Motor neuron (in vitro differentiated cells): Measurements from ENCODE around the gene RASSF7. TPM values are rescaled to one million over a fixed set of nuclear protein-coding genes. Genes with fewer than 3 reads are reported as not detected.

ENCODE experiments used
- ATAC-seq, 8 experiments: fragments of 200-7000 bp; cut with Tn5 transposase; replicated peaks in 6 of 8; 2 replicates each; pipeline ENCODE4 v1.8.0; 2021; ENCODE audit warnings: mild to moderate bottlenecking in 8 of 8, moderate library complexity in 8 of 8
- H3K27ac ChIP-seq, 2 donors: fragments of 250-450 bp; sonication (Bioruptor Pico); 2 replicates each; pipeline ENCODE4 v1.9.0; 2021; ENCODE audit warnings: antibody characterized with exemption in 2 of 2, mild to moderate bottlenecking in 2 of 2, moderate library complexity in 1 of 2
- H3K4me1 ChIP-seq, 2 donors: fragments of 250-450 bp; sonication (Bioruptor Pico); replicated peaks in 1 of 2; 2 replicates each; pipeline ENCODE4 v1.6.1; 2021; ENCODE audit warnings: antibody characterized with exemption in 2 of 2, mild to moderate bottlenecking in 2 of 2, moderate library complexity in 1 of 2
- H3K4me3 ChIP-seq, 5 donors: fragments of 250-450 bp; sonication (Bioruptor Pico); 2 replicates each; pipeline ENCODE4 v1.9.0; 2021; ENCODE audit warnings: antibody characterized with exemption in 5 of 5, mild to moderate bottlenecking in 5 of 5, moderate library complexity in 4 of 5
- WGBS, 10 experiments: fragments of 450-650 bp; shearing (Covaris generic); methylation state at CpG; one replicate each; pipeline ENCODE4 v1.0.0; 2022; 5-methylcytosine and 5-hydroxymethylcytosine counted together
- in situ Hi-C, 9 experiments: fragments of 400-800 bp; cut with MboI; loops; one replicate each; pipeline ENCODE4 v1.15.0; 2021; ENCODE audit warnings: low sequenced_read_pairs in 9 of 9, low pct_unique_long_range_greater_than_20kb in 2 of 9; ENCODE audit not compliant: unreplicated experiment in 9 of 9
- total RNA-seq, 8 experiments: library from RNA; unstranded; fragments of 300-600 nt; gene quantifications; 2 replicates each; pipeline versions ENCODE4 v1.2.3 to v1.2.4, GENCODE V29; 2022

RASSF7 gene
- total RNA-seq, 8 experiments from 2014 or later, result 4.6 to 10.4 (median 7.0) TPM

- 0 to 18% (median 6%) methylated on average over 10 to 27 of the region's 93 CpGs; no CpG with 5 or more reads in 6 of the 10 experiments for WGBS, 10 experiments
- peaks cover 28 to 40% of the 10 kb centered on the region in 2 donors for H3K4me1 ChIP-seq
- no peak within 1 kb of the TSS for H3K27ac ChIP-seq
- peak within 1 kb of the TSS; percentile 2 to 96 (median 79) for H3K4me3 ChIP-seq
- ATAC-seq, result peak; percentile 20 to 59 (median 38)
- in situ Hi-C loops, result no loop called here
Measured at GRCh38 chr11:536841-537621, 23.7 kb upstream of the RASSF7 start, which contains the start of gene LRRC56. Gene LRRC56, plus strand, starts transcription at chr11:537527. Its CDS starts 3,158 bp downstream, at chr11:540685.

- ATAC-seq, result no peak
- H3K27ac ChIP-seq, result no peak overlapping the region
- H3K4me1 ChIP-seq, result peaks cover 28 to 40% of the 10 kb centered on the region in 2 donors
- in situ Hi-C loops, result no loop called here
- H3K4me3 ChIP-seq, result peak overlapping the region; percentile 2 to 96 (median 11)
- 20% methylated on average over 1 of the region's 19 CpGs; no CpG with 5 or more reads in 9 of the 10 experiments for WGBS, 10 experiments
Measured at GRCh38 chr11:537622-538430, 22.9 kb upstream of the RASSF7 start.

- in situ Hi-C loops, result no loop called here
Measured at GRCh38 chr11:538431-539051, 22.2 kb upstream of the RASSF7 start.

DNA sequence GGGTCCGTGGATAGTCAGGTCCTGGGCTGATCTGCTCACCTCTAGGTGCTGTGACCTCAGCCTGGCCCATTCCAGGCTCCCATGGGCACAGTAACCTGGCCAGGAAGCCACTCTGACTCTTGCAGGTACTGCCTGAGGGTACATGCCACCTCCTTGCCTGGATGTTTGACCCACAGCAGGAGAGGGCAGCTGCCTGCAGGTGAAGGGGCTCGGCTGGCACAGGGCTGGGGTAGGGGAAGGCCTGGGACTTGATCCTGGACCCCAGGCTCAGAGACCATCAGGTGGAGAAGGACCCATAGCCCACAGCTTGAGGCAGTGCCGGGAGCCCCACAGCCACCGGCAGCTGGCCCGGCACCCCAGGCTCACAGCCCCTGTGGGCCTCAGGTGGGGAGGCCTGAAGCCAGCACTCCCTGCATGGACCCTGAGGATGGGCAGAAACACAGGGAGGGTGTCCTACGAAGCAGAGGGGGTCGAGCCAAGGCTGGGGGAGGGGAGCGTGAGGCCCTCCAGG, 20.7 kb upstream of the RASSF7 start:
- Histone ChIP-seq H3K27ac (no peak overlapping the region), H3K4me3 (no peak overlapping the region), H3K4me1 (peaks cover 22 to 35% of the 10 kb centered on the region in 2 donors)
- in situ Hi-C loops, result no loop called here
- WGBS, 10 experiments, result 80 to 100% (median 90%) methylated on average over 1 to 2 of the region's 8 CpGs; no CpG with 5 or more reads in 7 of the 10 experiments
- no peak for ATAC-seq

More at GRCh38 chr11:538431-539051, 22.2 kb upstream of the RASSF7 start:
- Histone ChIP-seq H3K27ac (no peak overlapping the region), H3K4me1 (peaks cover 28 to 40% of the 10 kb centered on the region in 2 donors), H3K4me3 (no peak overlapping the region)
- 80 to 100% (median 92%) methylated on average over 1 to 11 of the region's 20 CpGs; no CpG with 5 or more reads in 3 of the 10 experiments for WGBS, 10 experiments
- no peak for ATAC-seq

- ATAC-seq, result peak in 1 of 8 experiments; percentile 11
- H3K27ac ChIP-seq, result peak overlapping the region in 1 of 2 donors; percentile 9
- H3K4me1 ChIP-seq, result peaks cover 22 to 35% of the 10 kb centered on the region in 2 donors
- in situ Hi-C loops, result no loop called here
- H3K4me3 ChIP-seq, result no peak overlapping the region
- 80 to 100% (median 81%) methylated on average over 1 to 5 of the region's 23 CpGs; no CpG with 5 or more reads in 7 of the 10 experiments for WGBS, 10 experiments
Measured at GRCh38 chr11:540583-541432, 20.0 kb upstream of the RASSF7 start.

DNA sequence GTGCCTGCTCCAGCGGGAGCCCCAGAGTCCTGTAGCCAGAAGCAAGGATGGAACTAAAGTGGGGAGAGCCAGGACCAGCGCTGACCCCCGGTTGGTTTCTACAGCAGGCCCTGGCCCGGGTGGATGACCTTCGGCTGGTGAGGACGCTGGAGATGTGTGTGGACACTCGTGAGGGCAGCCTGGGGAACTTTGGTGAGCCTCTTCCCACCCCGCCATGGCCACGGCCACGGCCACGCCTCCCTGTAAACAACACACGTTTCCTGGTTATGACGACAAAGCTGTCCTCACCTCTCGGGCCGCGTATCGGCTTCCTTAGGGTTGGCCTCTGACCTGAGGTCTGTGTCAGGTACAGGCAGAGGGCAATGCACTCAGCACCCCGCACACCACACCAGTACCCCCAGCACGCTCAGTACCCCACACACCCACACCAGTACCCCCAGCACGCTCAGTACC, 19.3 kb upstream of the RASSF7 start:
- in situ Hi-C loops, result no loop called here
- Histone ChIP-seq H3K4me3 (no peak overlapping the region), H3K4me1 (peaks cover 19 to 30% of the 10 kb centered on the region in 2 donors), H3K27ac (no peak overlapping the region)
- no CpG with 5 or more reads among the region's 20 CpGs for WGBS, 10 experiments
- ATAC-seq, result no peak

DNA sequence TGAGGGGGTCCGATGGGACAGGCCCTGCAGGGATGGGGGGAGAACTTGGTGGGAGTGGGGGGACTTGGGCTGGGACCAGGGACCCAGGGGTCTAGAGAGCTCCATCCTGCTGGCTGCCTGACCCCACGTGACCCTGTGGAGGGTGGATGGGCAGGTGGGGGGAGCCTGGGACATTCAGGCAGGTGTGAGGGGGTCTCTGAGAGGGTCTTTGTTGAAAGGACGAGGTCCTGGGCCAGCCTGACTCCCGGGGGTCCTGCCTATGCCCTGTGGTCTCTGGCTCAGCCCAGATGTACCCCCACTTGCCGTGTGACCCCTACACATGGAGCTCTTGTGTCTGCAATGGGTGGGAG, 16.0 kb upstream of the RASSF7 start:
- no CpG with 5 or more reads among the region's 5 CpGs for WGBS, 10 experiments
- no peak overlapping the region for H3K4me3 ChIP-seq
- H3K4me1 ChIP-seq, result peaks cover 8 to 12% of the 10 kb centered on the region in 2 donors
- H3K27ac ChIP-seq, result no peak overlapping the region
- peak in 1 of 8 experiments; percentile 9 for ATAC-seq
- in situ Hi-C loops, result no loop called here

DNA sequence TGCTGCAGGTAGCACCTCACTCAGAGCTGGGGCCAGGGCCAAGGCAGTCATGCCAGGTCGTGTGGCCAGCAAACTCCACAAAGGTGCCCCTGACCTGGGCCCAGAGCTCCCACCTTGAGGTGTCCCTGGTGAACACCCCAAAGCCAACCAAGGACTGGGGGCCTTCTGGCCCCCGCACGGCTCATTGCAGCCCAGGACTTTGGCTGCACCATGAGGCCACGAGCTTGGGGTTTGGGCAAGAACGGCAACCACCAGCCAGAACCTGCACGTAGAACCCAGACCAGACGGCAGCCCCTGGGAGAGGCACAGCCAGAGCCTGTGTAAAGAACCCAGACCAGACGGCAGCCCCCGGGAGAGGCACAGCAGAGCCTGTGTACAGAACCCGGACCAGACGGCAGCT, 15.6 kb upstream of the RASSF7 start:
- WGBS, 10 experiments, result 17 to 100% methylated on average over 1 of the region's 11 CpGs; no CpG with 5 or more reads in 8 of the 10 experiments
- no peak for ATAC-seq
- Histone ChIP-seq H3K4me1 (peaks cover 8 to 11% of the 10 kb centered on the region in 2 donors), H3K4me3 (no peak overlapping the region), H3K27ac (no peak overlapping the region)
- in situ Hi-C loops, result no loop called here

DNA sequence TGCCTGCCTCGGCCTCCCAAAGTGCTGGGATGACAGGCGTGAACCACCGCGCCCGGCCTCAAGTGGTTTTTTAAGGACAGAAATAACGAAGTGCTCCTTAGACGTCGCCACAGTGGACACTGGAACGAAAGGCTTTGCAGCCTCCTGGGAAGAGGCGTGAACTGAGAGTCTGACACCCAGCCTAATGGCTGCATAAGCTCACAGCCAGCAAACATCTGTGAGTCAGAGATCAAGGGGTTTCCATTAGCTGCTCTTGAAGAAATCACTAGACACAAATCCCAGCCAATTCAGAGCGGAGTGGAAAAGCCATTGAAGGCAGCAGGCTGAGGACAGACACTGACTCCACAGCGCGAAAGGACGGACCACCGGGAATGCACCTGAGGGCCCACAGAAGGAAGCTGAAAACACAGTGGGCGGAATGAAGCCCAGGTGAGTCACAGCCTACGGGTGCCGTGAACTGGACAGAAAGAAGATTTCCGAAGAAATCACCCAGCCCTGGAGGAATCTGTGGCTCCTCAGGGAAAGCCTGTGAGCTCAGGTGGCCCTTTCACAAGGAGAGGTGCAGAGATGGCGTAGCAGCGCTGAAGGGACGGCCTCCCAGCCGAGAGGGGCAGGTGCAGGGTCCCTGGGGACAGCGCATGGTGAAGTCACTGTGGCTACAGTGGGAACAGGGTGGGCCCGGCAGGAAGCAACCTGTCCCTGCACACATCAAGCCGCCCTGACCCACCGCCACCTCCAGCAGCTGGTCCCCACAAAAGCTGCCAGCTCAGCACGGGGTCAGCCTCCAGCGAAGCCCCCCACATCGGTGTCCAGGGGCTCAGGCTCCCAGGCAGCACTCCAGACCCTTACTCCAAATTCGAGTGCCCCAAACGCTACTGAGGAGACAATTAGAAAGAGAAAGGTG, 11.8 kb upstream of the RASSF7 start:
- Histone ChIP-seq H3K4me1 (peaks cover 0 to 11% of the 10 kb centered on the region in 2 donors), H3K27ac (no peak overlapping the region), H3K4me3 (no peak overlapping the region)
- ATAC-seq, result peak in 4 of 8 experiments; percentile 26 to 53 (median 42)
- WGBS, 10 experiments, result 69 to 100% (median 88%) methylated on average over 1 to 16 of the region's 32 CpGs; no CpG with 5 or more reads in 5 of the 10 experiments
- in situ Hi-C loops, result no loop called here

DNA sequence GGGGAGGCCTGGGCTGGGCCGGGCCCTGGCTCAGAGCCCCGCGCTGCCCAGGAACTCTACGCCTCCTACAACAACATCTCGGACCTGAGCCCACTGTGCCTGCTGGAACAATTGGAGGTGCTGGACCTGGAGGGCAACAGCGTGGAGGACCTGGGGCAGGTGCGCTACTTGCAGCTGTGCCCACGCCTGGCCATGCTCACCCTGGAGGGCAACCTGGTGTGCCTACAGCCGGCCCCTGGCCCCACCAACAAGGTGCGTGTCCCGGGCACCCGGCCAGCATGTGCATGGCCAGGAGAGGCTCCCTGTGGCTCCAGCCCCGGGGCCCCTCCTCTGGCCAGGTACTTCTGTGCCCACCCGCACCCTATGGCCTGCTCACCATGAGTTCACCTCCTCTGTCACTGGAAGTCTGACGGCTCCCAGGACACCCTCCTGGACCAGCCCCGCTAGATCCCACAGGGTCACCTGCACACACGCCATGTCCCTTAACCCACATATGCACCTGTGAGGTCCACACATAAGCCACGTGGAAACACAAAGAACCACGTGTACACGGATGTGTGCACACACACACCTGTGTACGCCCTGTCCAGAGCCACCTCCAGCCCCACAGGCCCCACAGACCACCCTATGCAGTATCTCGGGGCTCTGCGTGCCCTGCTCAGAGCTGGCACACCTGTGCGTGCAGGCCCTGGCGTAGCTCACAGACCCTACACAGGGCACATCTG, 10.6 kb upstream of the RASSF7 start:
- WGBS, 10 experiments, result 71 to 100% (median 89%) methylated on average over 1 to 12 of the region's 25 CpGs; no CpG with 5 or more reads in 5 of the 10 experiments
- no peak overlapping the region for H3K27ac ChIP-seq
- peaks cover 5 to 20% of the 10 kb centered on the region in 2 donors for H3K4me1 ChIP-seq
- no peak for ATAC-seq
- in situ Hi-C loops, result loop anchor here in 1 of 9 experiments (25.0 kb wide), 1 partner anchor 212 kb away; no protein-coding TSS in a partner anchor
- no peak overlapping the region for H3K4me3 ChIP-seq

GRCh38 chr11:550746-551085, 10.1 kb upstream of the RASSF7 start:
- Histone ChIP-seq H3K4me3 (no peak overlapping the region), H3K4me1 (peaks cover 5 to 20% of the 10 kb centered on the region in 2 donors), H3K27ac (no peak overlapping the region)
- in situ Hi-C loops, result loop anchor here in 1 of 9 experiments (25.0 kb wide), 1 partner anchor 212 kb away; no protein-coding TSS in a partner anchor
- WGBS, 10 experiments, result no CpG with 5 or more reads among the region's 5 CpGs
- ATAC-seq, result no peak
